Neural progenitor cell (in vitro differentiated cells): ENCODE measurements around the gene DYRK2. TPM values are rescaled to one million over a fixed set of nuclear protein-coding genes. Genes with fewer than 3 reads are reported as not detected.

Experiments used
- DNase-seq: peaks from one replicate; pipeline ENCODE4 v3.0.0-alpha.2; 2016; ENCODE audit warnings: low spot score
- H2AFZ ChIP-seq: fragments of 200-600 bp; sonication (generic); replicated peaks from 2 replicates; pipeline ENCODE4 v1.6.1; 2016; ENCODE audit warnings: antibody characterized with exemption
- H3F3A ChIP-seq: fragments of 200-600 bp; sonication (generic); 2 replicates; pipeline ENCODE4 v1.6.1; 2016; ENCODE audit warnings: antibody characterized with exemption, low read depth
- H3K27ac ChIP-seq: fragments of 200-600 bp; sonication (generic); 2 replicates; pipeline ENCODE4 v1.5.1; 2016; ENCODE audit warnings: mild to moderate bottlenecking
- H3K27me3 ChIP-seq: fragments of 200-600 bp; sonication (generic); 2 replicates; pipeline ENCODE4 v1.6.1; 2016; ENCODE audit warnings: mild to moderate bottlenecking, moderate library complexity
- H3K36me3 ChIP-seq: fragments of 200-600 bp; sonication (generic); 2 replicates; pipeline ENCODE4 v1.5.1; 2016
- H3K4me1 ChIP-seq: fragments of 200-600 bp; sonication (generic); 2 replicates; pipeline ENCODE4 v1.6.1; 2016; ENCODE audit warnings: mixed run types
- H3K4me2 ChIP-seq: fragments of 200-600 bp; sonication (generic); 2 replicates; pipeline ENCODE4 v1.6.1; 2016
- H3K4me3 ChIP-seq: fragments of 200-600 bp; sonication (generic); 2 replicates; pipeline ENCODE4 v1.5.1; 2016
- H3K79me2 ChIP-seq: fragments of 200-600 bp; sonication (generic); 2 replicates; pipeline ENCODE4 v1.6.1; 2016; ENCODE audit warnings: low read depth
- H3K9ac ChIP-seq: fragments of 200-600 bp; sonication (generic); 2 replicates; pipeline ENCODE4 v1.6.1; 2016
- H3K9me3 ChIP-seq: fragments of 200-600 bp; sonication (generic); 2 replicates; pipeline ENCODE4 v1.5.1; 2016; ENCODE audit warnings: low read depth
- H4K20me1 ChIP-seq: fragments of 200-600 bp; sonication (generic); 2 replicates; pipeline ENCODE4 v1.6.1; 2016; ENCODE audit warnings: low read depth
- H3K27ac Mint-ChIP-seq: 3 replicates; pipeline ENCODE4 v1.8.0; 2021; ENCODE audit warnings: mixed read lengths
- H3K27me3 Mint-ChIP-seq: 2 replicates; pipeline ENCODE4 v1.8.0; 2022; ENCODE audit warnings: low read depth, mild to moderate bottlenecking, inconsistent platforms, moderate library complexity, mixed read lengths; ENCODE audit not compliant: insufficient read depth
- H3K36me3 Mint-ChIP-seq: 3 replicates; pipeline ENCODE4 v1.8.0; 2021; ENCODE audit warnings: mixed read lengths
- H3K4me1 Mint-ChIP-seq: 3 replicates; pipeline ENCODE4 v1.8.0; 2021; ENCODE audit warnings: mixed read lengths
- H3K4me3 Mint-ChIP-seq: 3 replicates; pipeline ENCODE4 v1.8.0; 2021; ENCODE audit warnings: mild to moderate bottlenecking, moderate library complexity, mixed read lengths
- H3K9me3 Mint-ChIP-seq: 3 replicates; pipeline ENCODE4 v1.8.0; 2020; ENCODE audit warnings: mixed read lengths
- CTCF ChIP-seq: fragments of 200-600 bp; sonication (generic); IDR thresholded peaks from 2 replicates; pipeline ENCODE4 v1.5.1; 2017; ENCODE audit warnings: antibody characterized with exemption, mild to moderate bottlenecking
- EZH2 ChIP-seq: fragments of 200-600 bp; sonication (generic); IDR thresholded peaks from 2 replicates; pipeline ENCODE4 v1.6.1; 2017; ENCODE audit warnings: antibody characterized with exemption, mild to moderate bottlenecking, moderate library complexity
- EZH2phosphoT487 ChIP-seq: fragments of 200-600 bp; sonication (generic); IDR thresholded peaks from 2 replicates; pipeline ENCODE4 v1.6.1; 2017; ENCODE audit warnings: antibody characterized with exemption
- total RNA-seq: library from RNA; depleted of rRNA; stranded (reverse); fragments of >200 nt; gene quantifications from 2 replicates; pipeline ENCODE4 v1.2.3, GENCODE V29; 2015; ENCODE audit warnings: low replicate concordance

Gene DYRK2
- total RNA-seq, 1 donor from 2014 or later = 29.6 TPM

- Histone ChIP-seq H3K4me3 (no peak overlapping the region), H2AFZ (no peak overlapping the region), H3K27me3 (no peaks in the 10 kb centered on the region), H3F3A (no peaks in the 10 kb centered on the region), H3K9ac (no peak overlapping the region), H3K36me3 (no peaks in the 10 kb centered on the region), H3K4me1 (peaks cover 17% of the 10 kb centered on the region), H4K20me1 (no peaks in the 10 kb centered on the region), H3K27ac (no peak overlapping the region), H3K9me3 (no peaks in the 10 kb centered on the region), H3K4me2 (no peak overlapping the region), H3K79me2 (no peaks in the 10 kb centered on the region)
- no peak for TF ChIP-seq EZH2phosphoT487
- no peak for TF ChIP-seq EZH2
- no peak for TF ChIP-seq CTCF
- Mint-ChIP-seq H3K4me3 (no peak overlapping the region), H3K4me1 (peaks cover 28% of the 10 kb centered on the region), H3K36me3 (no peaks in the 10 kb centered on the region), H3K27me3 (no peaks in the 10 kb centered on the region), H3K27ac (no peak overlapping the region), H3K9me3 (no peaks in the 10 kb centered on the region)
- no peak for DNase-seq
Observed at GRCh38 chr12:67634303-67634761, 14.2 kb upstream of the DYRK2 start.

GRCh38 chr12:67637718-67638117, 10.8 kb upstream of the DYRK2 start:
- H3K4me1 ChIP-seq = no peaks in the 10 kb centered on the region
- H2AFZ ChIP-seq = no peak overlapping the region
- H3K79me2 ChIP-seq = no peaks in the 10 kb centered on the region
- no peaks in the 10 kb centered on the region for H4K20me1 ChIP-seq
- H3K4me3 Mint-ChIP-seq = no peak overlapping the region
- H3K36me3 ChIP-seq = no peaks in the 10 kb centered on the region
- no peak overlapping the region for H3K27ac ChIP-seq
- H3K27ac Mint-ChIP-seq = no peak overlapping the region
- H3K4me2 ChIP-seq = no peak overlapping the region
- H3K27me3 Mint-ChIP-seq = peaks cover 4% of the 10 kb centered on the region
- peaks cover 15% of the 10 kb centered on the region for H3K4me1 Mint-ChIP-seq
- H3F3A ChIP-seq = no peaks in the 10 kb centered on the region
- no peaks in the 10 kb centered on the region for H3K36me3 Mint-ChIP-seq
- H3K9me3 Mint-ChIP-seq = no peaks in the 10 kb centered on the region
- TF ChIP-seq EZH2phosphoT487 = no peak
- no peak for TF ChIP-seq CTCF
- TF ChIP-seq EZH2 = no peak
- no peak overlapping the region for H3K4me3 ChIP-seq
- no peak overlapping the region for H3K9ac ChIP-seq
- no peaks in the 10 kb centered on the region for H3K9me3 ChIP-seq
- DNase-seq = no peak
- no peaks in the 10 kb centered on the region for H3K27me3 ChIP-seq

- Mint-ChIP-seq H3K4me3 (no peak overlapping the region), H3K27me3 (peaks cover 4% of the 10 kb centered on the region), H3K27ac (no peak overlapping the region), H3K9me3 (no peaks in the 10 kb centered on the region), H3K36me3 (no peaks in the 10 kb centered on the region), H3K4me1 (peaks cover 12% of the 10 kb centered on the region)
- no peak for TF ChIP-seq CTCF
- TF ChIP-seq EZH2phosphoT487 = no peak
- TF ChIP-seq EZH2 = no peak
- no peak for DNase-seq
- H3K79me2 ChIP-seq = no peaks in the 10 kb centered on the region
- no peaks in the 10 kb centered on the region for H4K20me1 ChIP-seq
- H3K4me3 ChIP-seq = no peak overlapping the region
- H3F3A ChIP-seq = no peaks in the 10 kb centered on the region
- H3K27me3 ChIP-seq = no peaks in the 10 kb centered on the region
- H3K36me3 ChIP-seq = no peaks in the 10 kb centered on the region
- no peaks in the 10 kb centered on the region for H3K4me1 ChIP-seq
- no peak overlapping the region for H3K27ac ChIP-seq
- no peak overlapping the region for H2AFZ ChIP-seq
- no peak overlapping the region for H3K9ac ChIP-seq
- H3K9me3 ChIP-seq = no peaks in the 10 kb centered on the region
- H3K4me2 ChIP-seq = no peak overlapping the region
Observed at GRCh38 chr12:67638694-67639093, 9.9 kb upstream of the DYRK2 start.
